CD14-positive monocyte (primary cell): ENCODE results near the gene SPG7. TPM values are rescaled to one million over a fixed set of nuclear protein-coding genes. Genes with fewer than 3 reads are reported as not detected.

ENCODE experiments used
- DNase-seq, 3 donors: peaks; one replicate each; pipeline ENCODE4 v3.0.0-alpha.2; 2011 to 2022
- H2AFZ ChIP-seq: 2 replicates; pipeline ENCODE4 v1.6.0; 2012; ENCODE audit warnings: mild to moderate bottlenecking, low read depth, low read length, inconsistent platforms; ENCODE audit not compliant: insufficient read depth, poor library complexity, severe bottlenecking
- H3K27ac ChIP-seq, 2 donors: 1 replicate in 1 of 2; 2 replicates in 1 of 2; pipeline ENCODE4 v1.5.1; 2012 to 2013; ENCODE audit warnings: low read length in 2 of 2, control low read depth in 1 of 2, inconsistent platforms in 1 of 2, low read depth in 1 of 2, mild to moderate bottlenecking in 1 of 2
- H3K27me3 ChIP-seq, 2 donors: one replicate each; pipeline versions ENCODE4 v1.6.0 to v1.6.1; 2011 to 2013; ENCODE audit warnings: low read length in 2 of 2; ENCODE audit not compliant: control insufficient read depth in 2 of 2, insufficient read depth in 2 of 2
- H3K36me3 ChIP-seq, 2 donors: replicated peaks in 1 of 2; 1 replicate in 1 of 2; 2 replicates in 1 of 2; pipeline versions ENCODE4 v1.5.1 to v1.6.1; 2012 to 2013; ENCODE audit warnings: low read length in 2 of 2, control low read depth in 1 of 2, inconsistent platforms in 1 of 2, mild to moderate bottlenecking in 1 of 2; ENCODE audit not compliant: insufficient read depth in 2 of 2, control insufficient read depth in 1 of 2
- H3K4me1 ChIP-seq, 2 donors: 1 replicate in 1 of 2; 2 replicates in 1 of 2; pipeline versions ENCODE4 v1.5.1 to v1.6.1; 2012 to 2013; ENCODE audit warnings: low read length in 2 of 2, control low read depth in 1 of 2, inconsistent platforms in 1 of 2, mild to moderate bottlenecking in 1 of 2, moderate library complexity in 1 of 2; ENCODE audit not compliant: insufficient read depth in 2 of 2, control insufficient read depth in 1 of 2
- H3K4me2 ChIP-seq: replicated peaks from 2 replicates; pipeline ENCODE3; 2012; ENCODE audit warnings: low read length, moderate library complexity, mild to moderate bottlenecking; ENCODE audit not compliant: poor library complexity, severe bottlenecking; ENCODE audit errors: extremely low read depth
- H3K4me3 ChIP-seq, 3 experiments: fragments of 200-600 bp in 1 of 3; sonication (generic) in 1 of 3; replicated peaks in 1 of 3; 1 replicate in 2 of 3; 2 replicates in 1 of 3; pipeline ENCODE4 v1.5.1; 2011 to 2013; ENCODE audit warnings: low read length in 3 of 3, mild to moderate bottlenecking in 3 of 3, control low read depth in 2 of 3, low read depth in 2 of 3, inconsistent platforms in 1 of 3, moderate library complexity in 1 of 3
- H3K79me2 ChIP-seq: 2 replicates; pipeline ENCODE4 v1.6.0; 2012; ENCODE audit warnings: mild to moderate bottlenecking, control low read depth, inconsistent platforms, low read length, moderate library complexity; ENCODE audit not compliant: insufficient read depth
- H3K9ac ChIP-seq: 2 replicates; pipeline ENCODE4 v1.6.0; 2017; ENCODE audit warnings: low read length, mild to moderate bottlenecking; ENCODE audit not compliant: insufficient read depth, poor library complexity, severe bottlenecking
- H3K9me3 ChIP-seq, 2 donors: replicated peaks in 1 of 2; 1 replicate in 1 of 2; 2 replicates in 1 of 2; pipeline versions ENCODE4 v1.5.1 to v1.6.1; 2012 to 2013; ENCODE audit warnings: low read length in 2 of 2, control low read depth in 1 of 2; ENCODE audit not compliant: control insufficient read depth in 1 of 2, insufficient read depth in 1 of 2
- H4K20me1 ChIP-seq: 2 replicates; pipeline ENCODE4 v1.6.0; 2012; ENCODE audit warnings: mild to moderate bottlenecking, low read length, control low read depth, moderate library complexity; ENCODE audit not compliant: insufficient read depth
- H3K27ac Mint-ChIP-seq, 7 donors: one replicate each; pipeline ENCODE4 v1.8.0; 2020; ENCODE audit warnings: mild to moderate bottlenecking in 7 of 7, mixed read lengths in 7 of 7, moderate library complexity in 6 of 7, inconsistent platforms in 2 of 7
- H3K27me3 Mint-ChIP-seq, 3 donors: one replicate each; pipeline ENCODE4 v1.8.0; 2021 to 2022; ENCODE audit warnings: low read depth in 3 of 3, mild to moderate bottlenecking in 3 of 3, mixed read lengths in 3 of 3, moderate library complexity in 3 of 3, inconsistent platforms in 1 of 3
- H3K36me3 Mint-ChIP-seq, 2 donors: one replicate each; pipeline ENCODE4 v1.8.0; 2020; ENCODE audit warnings: mixed read lengths in 2 of 2, inconsistent platforms in 1 of 2, mild to moderate bottlenecking in 1 of 2
- H3K4me1 Mint-ChIP-seq: one replicate; pipeline ENCODE4 v1.8.0; 2020; ENCODE audit warnings: mild to moderate bottlenecking, mixed read lengths
- H3K4me3 Mint-ChIP-seq, 2 donors: one replicate each; pipeline ENCODE4 v1.8.0; 2020; ENCODE audit warnings: mild to moderate bottlenecking in 2 of 2, mixed read lengths in 2 of 2, moderate library complexity in 1 of 2
- H3K9me3 Mint-ChIP-seq, 7 donors: one replicate each; pipeline ENCODE4 v1.8.0; 2020 to 2022; ENCODE audit warnings: mixed read lengths in 7 of 7, mild to moderate bottlenecking in 6 of 7, moderate library complexity in 6 of 7, inconsistent platforms in 2 of 7
- WGBS: methylation state at CpG from one replicate; pipeline ENCODE4 v1.1.5; 2013; ENCODE audit warnings: missing lambda C conversion rate; ENCODE audit not compliant: insufficient coverage; 5-methylcytosine and 5-hydroxymethylcytosine counted together
- intact Hi-C, 2 donors: fragments of 100-400 bp; cut with micrococcal nuclease; formaldehyde crosslinking; loops; one replicate each; pipeline versions ENCODE4 v1.15.0 to v1.15.1; 2023
- polyA plus RNA-seq, 3 donors: library from polyadenylated mRNA; depleted of rRNA in 1 of 3; unstranded in 2 of 3; stranded (reverse) in 1 of 3; fragments of 300-500 nt in 2 of 3; fragments of >200 nt in 1 of 3; fragmentation: Illumina TruSeq in 2 of 3; gene quantifications; 1 replicate in 2 of 3; 2 replicates in 1 of 3; pipeline ENCODE4 v1.2.3, GENCODE V29; 2012 to 2021
- TF ChIP-seq, protein P1 (sequence below): fragments of 200-600 bp; IDR thresholded peaks from one replicate; pipeline ENCODE4 v1.8.0; 2022; ENCODE audit warnings: antibody characterized with exemption, mild to moderate bottlenecking

Gene SPG7
- polyA plus RNA-seq, 3 donors: 30.3 to 120 (median 34.4) TPM

DNA sequence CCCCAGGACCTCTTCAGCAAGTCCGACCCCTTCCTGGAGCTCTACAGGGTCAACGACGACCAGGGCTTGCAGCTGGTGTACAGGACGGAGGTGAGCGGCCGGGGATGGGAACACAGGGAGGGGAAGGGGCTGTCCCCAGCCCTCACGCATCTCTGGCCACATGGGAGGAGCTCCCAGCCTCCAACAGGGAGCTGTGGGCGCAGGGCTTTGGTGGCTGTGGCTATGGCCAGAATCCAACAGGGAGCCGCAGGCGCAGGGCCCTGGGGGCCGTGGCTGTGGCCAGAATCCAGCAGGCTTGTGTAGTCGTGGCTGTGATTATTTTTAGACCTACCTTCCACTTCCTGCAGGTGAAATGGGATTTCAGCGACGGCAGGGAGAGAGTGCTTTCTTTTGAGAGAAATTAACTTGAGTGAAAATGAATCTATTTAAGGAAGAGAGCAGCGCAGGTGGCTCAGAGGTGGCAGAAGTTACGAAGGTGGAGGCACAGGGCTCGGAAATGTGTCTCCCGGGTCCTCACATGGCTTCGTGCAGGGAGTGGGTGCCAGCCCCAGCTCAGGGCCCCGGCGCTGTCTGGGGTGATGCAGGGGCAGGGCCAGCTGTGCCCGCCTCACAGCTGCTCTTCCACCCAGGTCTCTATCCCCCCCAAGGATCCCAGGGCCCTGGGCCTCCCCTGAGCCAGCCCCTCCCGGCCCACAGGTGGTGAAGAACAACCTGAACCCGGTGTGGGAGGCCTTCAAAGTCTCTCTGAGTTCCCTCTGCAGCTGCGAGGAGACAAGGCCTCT, 76.8 kb downstream of the SPG7 start:
- Histone ChIP-seq H3K4me3 (no peak overlapping the region), H3K27ac (no peak overlapping the region), H3K4me2 (no peak overlapping the region), H3K79me2 (no peaks in the 10 kb centered on the region), H2AFZ (no peak overlapping the region), H4K20me1 (no peaks in the 10 kb centered on the region), H3K27me3 (no peaks in the 10 kb centered on the region), H3K4me1 (no peaks in the 10 kb centered on the region), H3K9me3 (peaks cover 0 to 23% of the 10 kb centered on the region in 2 donors), H3K36me3 (no peaks in the 10 kb centered on the region), H3K9ac (no peak overlapping the region)
- no peaks in the 10 kb centered on the region for H3K36me3 Mint-ChIP-seq
- H3K27me3 Mint-ChIP-seq: peaks cover 0 to 2% (median 0%) of the 10 kb centered on the region in 3 donors
- TF ChIP-seq, protein P1, sequence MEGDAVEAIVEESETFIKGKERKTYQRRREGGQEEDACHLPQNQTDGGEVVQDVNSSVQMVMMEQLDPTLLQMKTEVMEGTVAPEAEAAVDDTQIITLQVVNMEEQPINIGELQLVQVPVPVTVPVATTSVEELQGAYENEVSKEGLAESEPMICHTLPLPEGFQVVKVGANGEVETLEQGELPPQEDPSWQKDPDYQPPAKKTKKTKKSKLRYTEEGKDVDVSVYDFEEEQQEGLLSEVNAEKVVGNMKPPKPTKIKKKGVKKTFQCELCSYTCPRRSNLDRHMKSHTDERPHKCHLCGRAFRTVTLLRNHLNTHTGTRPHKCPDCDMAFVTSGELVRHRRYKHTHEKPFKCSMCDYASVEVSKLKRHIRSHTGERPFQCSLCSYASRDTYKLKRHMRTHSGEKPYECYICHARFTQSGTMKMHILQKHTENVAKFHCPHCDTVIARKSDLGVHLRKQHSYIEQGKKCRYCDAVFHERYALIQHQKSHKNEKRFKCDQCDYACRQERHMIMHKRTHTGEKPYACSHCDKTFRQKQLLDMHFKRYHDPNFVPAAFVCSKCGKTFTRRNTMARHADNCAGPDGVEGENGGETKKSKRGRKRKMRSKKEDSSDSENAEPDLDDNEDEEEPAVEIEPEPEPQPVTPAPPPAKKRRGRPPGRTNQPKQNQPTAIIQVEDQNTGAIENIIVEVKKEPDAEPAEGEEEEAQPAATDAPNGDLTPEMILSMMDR: no peak
- no peaks in the 10 kb centered on the region for H3K4me1 Mint-ChIP-seq
- H3K27ac Mint-ChIP-seq: no peak overlapping the region
- WGBS: 86% methylated on average over 19 of the region's 25 CpGs
- H3K4me3 Mint-ChIP-seq: no peak overlapping the region
- H3K9me3 Mint-ChIP-seq: peaks cover 0 to 4% (median 0%) of the 10 kb centered on the region in 7 donors
- DNase-seq: no peak
- intact Hi-C loops: no loop called here

DNA sequence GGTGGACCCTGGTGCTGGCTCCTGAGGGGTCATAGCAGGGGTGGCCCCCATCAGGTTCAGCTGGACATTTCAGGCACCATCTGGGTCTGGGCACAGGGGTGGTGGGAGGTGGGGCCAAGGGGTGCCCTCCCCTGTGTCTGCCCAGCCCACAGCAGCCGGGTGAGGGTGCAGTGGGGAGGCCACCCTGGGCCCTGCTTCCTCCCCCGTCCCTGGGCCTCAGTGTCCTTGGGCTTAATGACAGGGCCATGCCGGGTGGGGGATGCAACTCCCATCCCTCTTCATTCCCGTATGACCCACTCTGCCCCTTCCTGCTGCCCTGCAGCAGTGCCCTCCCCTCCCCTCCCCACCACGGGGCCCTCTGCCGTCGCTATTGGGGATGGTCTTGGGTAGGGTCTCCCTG, 78.0 kb downstream of the SPG7 start:
- Histone ChIP-seq H4K20me1 (no peaks in the 10 kb centered on the region), H3K4me3 (no peak overlapping the region), H2AFZ (no peak overlapping the region), H3K4me2 (no peak overlapping the region), H3K27ac (no peak overlapping the region), H3K4me1 (no peaks in the 10 kb centered on the region), H3K27me3 (no peaks in the 10 kb centered on the region), H3K9me3 (peaks cover 0 to 18% of the 10 kb centered on the region in 2 donors), H3K36me3 (no peaks in the 10 kb centered on the region), H3K9ac (no peak overlapping the region), H3K79me2 (no peaks in the 10 kb centered on the region)
- no peaks in the 10 kb centered on the region for H3K36me3 Mint-ChIP-seq
- DNase-seq: no peak
- intact Hi-C loops: no loop called here
- peaks cover 0 to 4% (median 2%) of the 10 kb centered on the region in 7 donors for H3K9me3 Mint-ChIP-seq
- 94% methylated on average over 2 of the region's 7 CpGs for WGBS
- H3K27me3 Mint-ChIP-seq: peaks cover 0 to 2% (median 0%) of the 10 kb centered on the region in 3 donors
- H3K4me3 Mint-ChIP-seq: no peak overlapping the region
- TF ChIP-seq, protein P1: no peak
- no peaks in the 10 kb centered on the region for H3K4me1 Mint-ChIP-seq
- H3K27ac Mint-ChIP-seq: peak overlapping the region in 1 of 7 donors; percentile 77
